ENCODE measurements around the gene MED15. TPM values are rescaled to one million over a fixed set of nuclear protein-coding genes. Genes with fewer than 3 reads are reported as not detected.
"Not testable (repeated sequence)": the region's sequence is repeated elsewhere in the genome, so short reads cannot be mapped to it uniquely, and the experiment has no call there.

The MED15 gene
- total and polyA plus RNA-seq, 4 donors: 23.5 to 119 (median 96.9) TPM

DNA sequence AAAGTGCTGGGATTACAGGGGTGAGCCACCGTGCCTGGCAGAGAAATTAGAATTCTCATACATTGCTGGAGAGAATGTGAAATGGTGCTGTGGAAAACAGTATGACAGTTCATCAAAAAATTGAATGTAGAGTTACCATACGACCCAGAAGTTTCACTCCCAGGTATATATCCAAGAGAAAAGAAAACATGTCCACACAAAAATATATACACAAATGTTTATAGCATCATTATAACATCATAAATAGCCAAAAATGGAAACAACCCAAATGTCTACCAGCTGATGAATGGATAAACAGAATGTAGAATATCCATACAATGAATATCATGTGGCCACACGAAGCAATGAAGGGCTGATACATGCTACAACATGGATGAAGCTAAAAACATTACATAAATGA is 34.6 kb downstream of the MED15 start:
- Histone ChIP-seq H3K4me3 (ENCODE audit: low read length in 2 of 2) (no peak overlapping the region), H3K27me3 (ENCODE audit: control insufficient read depth in 1 of 2, insufficient read depth in 2 of 2, low read length in 1 of 2) (no peaks in the 10 kb centered on the region), H3K27ac (ENCODE audit: low read depth in 1 of 2, low read length in 2 of 2) (no peak overlapping the region), H3K9me3 (ENCODE audit: control insufficient read depth, low read length) (no peaks in the 10 kb centered on the region), H3K4me1 (ENCODE audit: control insufficient read depth in 1 of 2, insufficient read depth in 2 of 2, low read length in 2 of 2) (no peaks in the 10 kb centered on the region), H3K36me3 (ENCODE audit: control insufficient read depth in 1 of 2, insufficient read depth in 2 of 2, low read length in 1 of 2) (no peaks in the 10 kb centered on the region)
- intact Hi-C loops (cut with DNase I): no loop called here
- DNase-seq (no peak), ATAC-seq (ENCODE audit: low FRiP score) (no peak)
- WGBS, 2 donors: 95% methylated on average over 3 of the region's 3 CpGs

GRCh38 chr22:20542736-20543135 is 35.3 kb downstream of the MED15 start:
- Histone ChIP-seq H3K4me1 (ENCODE audit: control insufficient read depth in 1 of 2, insufficient read depth in 2 of 2, low read length in 2 of 2) (no peaks in the 10 kb centered on the region), H3K9me3 (ENCODE audit: control insufficient read depth, low read length) (no peaks in the 10 kb centered on the region), H3K4me3 (ENCODE audit: low read length in 2 of 2) (no peak overlapping the region), H3K36me3 (ENCODE audit: control insufficient read depth in 1 of 2, insufficient read depth in 2 of 2, low read length in 1 of 2) (no peaks in the 10 kb centered on the region), H3K27me3 (ENCODE audit: control insufficient read depth in 1 of 2, insufficient read depth in 2 of 2, low read length in 1 of 2) (no peaks in the 10 kb centered on the region), H3K27ac (ENCODE audit: low read depth in 1 of 2, low read length in 2 of 2) (no peak overlapping the region)
- intact Hi-C loops (cut with DNase I): no loop called here
- ATAC-seq (ENCODE audit: low FRiP score) (no peak), DNase-seq (no peak)

GRCh38 chr22:20545318-20545634 is 37.9 kb downstream of the MED15 start:
- H3K27me3 ChIP-seq (ENCODE audit: control insufficient read depth in 1 of 2, insufficient read depth in 2 of 2, low read length in 1 of 2); DNase-seq; H3K36me3 ChIP-seq (ENCODE audit: control insufficient read depth in 1 of 2, insufficient read depth in 2 of 2, low read length in 1 of 2); ATAC-seq (ENCODE audit: low FRiP score); H3K27ac ChIP-seq (ENCODE audit: low read depth in 1 of 2, low read length in 2 of 2); H3K4me1 ChIP-seq (ENCODE audit: control insufficient read depth in 1 of 2, insufficient read depth in 2 of 2, low read length in 2 of 2); intact Hi-C loops (cut with DNase I); H3K9me3 ChIP-seq (ENCODE audit: control insufficient read depth, low read length); H3K4me3 ChIP-seq (ENCODE audit: low read length in 2 of 2): not testable (repeated sequence)
- 81 to 89% methylated on average over 3 of the region's 3 CpGs for WGBS, 2 donors

DNA sequence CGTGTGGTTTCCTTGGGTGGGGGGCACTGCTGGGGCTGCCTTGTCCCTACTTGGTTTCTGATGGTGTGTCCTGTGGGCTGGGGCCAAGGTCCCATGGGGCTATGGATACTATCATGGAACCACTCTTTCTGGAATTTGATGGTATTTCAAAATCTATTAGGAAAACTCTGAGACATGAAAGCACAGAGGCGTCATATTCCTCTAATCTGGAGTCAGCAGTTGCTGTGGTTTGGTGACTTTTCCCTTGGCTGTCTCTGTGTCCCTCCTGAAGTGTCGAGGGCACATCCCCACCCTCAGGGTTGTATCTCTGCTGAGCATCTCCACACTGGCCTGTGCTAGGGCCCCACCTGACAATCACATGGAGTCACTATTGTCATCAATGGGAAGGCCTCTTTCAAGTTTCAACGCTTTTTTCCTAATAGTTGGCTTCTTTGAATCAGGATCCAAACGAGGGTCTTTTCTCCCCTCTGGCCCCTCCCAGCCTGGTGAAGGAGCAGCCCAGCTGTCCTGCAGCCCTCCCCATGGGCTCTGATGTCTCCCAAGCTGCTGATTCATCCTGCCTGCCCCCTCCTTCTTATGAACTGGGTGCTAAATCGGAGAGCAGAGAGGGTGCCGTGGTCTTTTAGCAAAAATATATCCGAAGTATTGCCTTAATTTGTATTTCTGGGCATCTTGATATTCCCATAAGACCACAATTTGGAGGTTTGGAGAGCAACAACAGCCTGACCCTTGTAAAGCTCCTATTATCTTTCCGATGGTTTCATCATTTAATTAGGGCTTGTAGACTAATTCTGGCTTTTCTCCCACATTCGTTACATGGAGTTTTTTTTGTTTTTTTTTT is 38.5 kb downstream of the MED15 start:
- intact Hi-C loops (cut with DNase I): no loop called here
- Histone ChIP-seq H3K9me3 (ENCODE audit: control insufficient read depth, low read length) (no peaks in the 10 kb centered on the region), H3K4me1 (ENCODE audit: control insufficient read depth in 1 of 2, insufficient read depth in 2 of 2, low read length in 2 of 2) (no peaks in the 10 kb centered on the region), H3K27me3 (ENCODE audit: control insufficient read depth in 1 of 2, insufficient read depth in 2 of 2, low read length in 1 of 2) (no peaks in the 10 kb centered on the region), H3K4me3 (ENCODE audit: low read length in 2 of 2) (no peak overlapping the region), H3K27ac (ENCODE audit: low read depth in 1 of 2, low read length in 2 of 2) (no peak overlapping the region), H3K36me3 (ENCODE audit: control insufficient read depth in 1 of 2, insufficient read depth in 2 of 2, low read length in 1 of 2) (no peaks in the 10 kb centered on the region)
- DNase-seq (peak in 1 of 2 donors; percentile 32), ATAC-seq (ENCODE audit: low FRiP score) (no peak)
- 70 to 82% methylated on average over 10 of the region's 10 CpGs for WGBS, 2 donors

DNA sequence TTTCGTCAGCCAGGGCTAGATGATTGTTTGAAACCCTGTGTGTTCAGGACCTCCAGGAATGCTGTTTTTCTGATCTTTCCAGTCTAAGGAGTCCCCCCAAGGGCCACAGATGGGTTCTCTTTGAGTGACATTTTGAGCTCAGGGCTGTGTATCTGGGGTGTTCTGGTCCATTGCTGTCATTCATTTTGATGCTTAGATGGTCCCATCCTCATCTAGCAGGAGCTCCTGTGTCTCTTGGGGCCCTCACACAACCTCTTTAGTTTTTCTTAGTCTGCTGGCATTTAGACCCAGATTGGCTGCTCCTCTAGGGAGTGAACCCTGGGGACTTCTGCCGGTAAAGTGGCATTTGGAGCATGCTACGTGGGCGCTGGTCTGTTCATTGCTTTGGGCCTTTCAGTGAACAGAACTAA is 39.1 kb downstream of the MED15 start:
- DNase-seq: peak in 1 of 2 donors; percentile 20
- no peaks in the 10 kb centered on the region for H3K27me3 ChIP-seq (ENCODE audit: control insufficient read depth in 1 of 2, insufficient read depth in 2 of 2, low read length in 1 of 2)
- WGBS, 2 donors: 19 to 23% methylated on average over 4 of the region's 4 CpGs

DNA sequence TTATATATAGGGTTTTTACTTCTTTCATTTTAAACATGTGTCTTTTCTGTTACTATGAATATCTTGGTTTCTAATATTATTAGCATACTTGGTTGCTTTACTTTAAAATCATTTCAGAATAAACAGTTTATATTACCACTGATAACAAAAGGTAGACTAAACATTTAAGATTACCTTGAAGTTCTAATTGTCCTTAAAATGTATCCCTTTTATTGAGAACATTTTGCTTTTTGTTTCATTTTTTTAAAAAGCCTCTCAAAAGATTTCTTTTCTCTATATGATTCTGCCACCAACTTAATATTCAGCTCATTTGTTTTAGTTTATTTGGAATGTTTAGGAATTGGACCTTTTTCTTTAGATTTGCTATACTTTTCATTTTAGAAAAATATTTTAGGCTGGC is 39.6 kb downstream of the MED15 start:
- intact Hi-C loops (cut with DNase I): no loop called here
- no peak overlapping the region for H3K27ac ChIP-seq (ENCODE audit: low read depth in 1 of 2, low read length in 2 of 2)
- H3K9me3 ChIP-seq (ENCODE audit: control insufficient read depth, low read length): no peaks in the 10 kb centered on the region
- no peaks in the 10 kb centered on the region for H3K36me3 ChIP-seq (ENCODE audit: control insufficient read depth in 1 of 2, insufficient read depth in 2 of 2, low read length in 1 of 2)
- H3K4me1 ChIP-seq (ENCODE audit: control insufficient read depth in 1 of 2, insufficient read depth in 2 of 2, low read length in 2 of 2): no peaks in the 10 kb centered on the region
- no peak overlapping the region for H3K4me3 ChIP-seq (ENCODE audit: low read length in 2 of 2)
- DNase-seq (no peak), ATAC-seq (ENCODE audit: low FRiP score) (no peak)
- no peaks in the 10 kb centered on the region for H3K27me3 ChIP-seq (ENCODE audit: control insufficient read depth in 1 of 2, insufficient read depth in 2 of 2, low read length in 1 of 2)

More for the DNA sequence above, 39.1 kb downstream of the MED15 start:
- Histone ChIP-seq H3K36me3 (ENCODE audit: control insufficient read depth in 1 of 2, insufficient read depth in 2 of 2, low read length in 1 of 2) (no peaks in the 10 kb centered on the region), H3K4me3 (ENCODE audit: low read length in 2 of 2) (no peak overlapping the region), H3K27ac (ENCODE audit: low read depth in 1 of 2, low read length in 2 of 2) (peak overlapping the region in 1 of 2 donors; percentile 49), H3K4me1 (ENCODE audit: control insufficient read depth in 1 of 2, insufficient read depth in 2 of 2, low read length in 2 of 2) (no peaks in the 10 kb centered on the region), H3K9me3 (ENCODE audit: control insufficient read depth, low read length) (no peaks in the 10 kb centered on the region)
- intact Hi-C loops (cut with DNase I): no loop called here
- ATAC-seq (ENCODE audit: low FRiP score): no peak

- peak in 1 of 2 donors; percentile 13 for DNase-seq
- Histone ChIP-seq H3K27ac (ENCODE audit: low read depth in 1 of 2, low read length in 2 of 2) (no peak overlapping the region), H3K4me3 (ENCODE audit: low read length in 2 of 2) (no peak overlapping the region), H3K36me3 (ENCODE audit: control insufficient read depth in 1 of 2, insufficient read depth in 2 of 2, low read length in 1 of 2) (no peaks in the 10 kb centered on the region), H3K4me1 (ENCODE audit: control insufficient read depth in 1 of 2, insufficient read depth in 2 of 2, low read length in 2 of 2) (peaks cover 2 to 3% of the 10 kb centered on the region in 2 donors), H3K27me3 (ENCODE audit: control insufficient read depth in 1 of 2, insufficient read depth in 2 of 2, low read length in 1 of 2) (no peaks in the 10 kb centered on the region), H3K9me3 (ENCODE audit: control insufficient read depth, low read length) (no peaks in the 10 kb centered on the region)
- intact Hi-C loops (cut with DNase I): no loop called here
- WGBS, 2 donors: 87 to 88% methylated on average over 4 of the region's 4 CpGs
- ATAC-seq (ENCODE audit: low FRiP score): no peak
Measured at GRCh38 chr22:20548806-20549205, 41.4 kb downstream of the MED15 start.

DNA sequence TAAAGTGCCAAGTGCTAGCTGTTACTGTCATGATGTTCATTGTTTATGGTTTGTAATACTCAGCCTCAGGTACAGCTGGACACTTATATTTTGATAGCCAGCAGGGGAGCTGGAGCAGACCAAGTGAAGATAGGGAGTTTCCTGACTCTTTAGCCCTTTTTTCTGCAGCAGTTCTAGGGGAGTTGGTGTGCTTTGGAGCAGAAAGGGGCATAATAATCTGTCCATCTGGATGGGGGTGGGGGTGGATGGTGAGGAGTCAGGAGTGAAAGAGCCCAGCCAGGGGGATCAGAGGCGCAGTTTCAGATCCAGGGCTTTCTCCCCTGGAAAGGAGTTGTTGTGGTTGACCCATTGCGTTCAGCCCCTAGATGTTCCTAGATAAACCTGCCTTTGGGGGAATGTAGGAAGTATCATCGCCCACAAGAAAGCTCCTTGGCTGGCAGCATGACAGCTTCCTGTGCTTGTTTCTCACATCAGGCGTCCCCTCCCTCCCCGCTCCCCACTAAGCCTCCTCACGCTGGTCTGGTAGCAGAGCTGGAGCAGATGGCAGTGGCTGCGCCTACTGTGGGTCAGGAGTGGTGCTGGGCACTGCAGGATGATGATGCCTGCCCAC is 41.9 kb downstream of the MED15 start:
- ATAC-seq (ENCODE audit: low FRiP score) (no peak), DNase-seq (peak; percentile 66 to 72)
- intact Hi-C loops (cut with DNase I): no loop called here
- peaks cover 3 to 4% of the 10 kb centered on the region in 2 donors for H3K4me1 ChIP-seq (ENCODE audit: control insufficient read depth in 1 of 2, insufficient read depth in 2 of 2, low read length in 2 of 2)
- 68 to 75% methylated on average over 7 of the region's 7 CpGs for WGBS, 2 donors
- peak overlapping the region in 1 of 2 donors; percentile 7 for H3K27ac ChIP-seq (ENCODE audit: low read depth in 1 of 2, low read length in 2 of 2)
- peaks cover 0 to under 1% of the 10 kb centered on the region in 2 donors for H3K36me3 ChIP-seq (ENCODE audit: control insufficient read depth in 1 of 2, insufficient read depth in 2 of 2, low read length in 1 of 2)
- H3K4me3 ChIP-seq (ENCODE audit: low read length in 2 of 2): no peak overlapping the region
- H3K9me3 ChIP-seq (ENCODE audit: control insufficient read depth, low read length): no peaks in the 10 kb centered on the region
- H3K27me3 ChIP-seq (ENCODE audit: control insufficient read depth in 1 of 2, insufficient read depth in 2 of 2, low read length in 1 of 2): no peaks in the 10 kb centered on the region

Data from aorta (tissue), 5 donors.